Sciatic nerve (tissue), 2 donors: ENCODE measurements around the gene STT3B. TPM values are rescaled to one million over a fixed set of nuclear protein-coding genes. Genes with fewer than 3 reads are reported as not detected.
"Not testable (repeated sequence)": the region's sequence is repeated elsewhere in the genome, so short reads cannot be mapped to it uniquely, and the experiment has no call there.

Experiments
- ATAC-seq: fragments of 200-7000 bp; cut with Tn5 transposase; one replicate; pipeline ENCODE4 v1.9.1; 2020; ENCODE audit warnings: mild to moderate bottlenecking, moderate library complexity
- DNase-seq: peaks from one replicate; pipeline ENCODE4 v3.0.0-alpha.2; 2020; ENCODE audit warnings: low spot score
- intact Hi-C: fragments of 100-400 bp; cut with DNase I; formaldehyde crosslinking; loops from one replicate; pipeline ENCODE4 v1.14.2; 2022
- total RNA-seq: library from RNA; stranded (reverse); fragmentation: NEBNext Ultra II Directional; extraction: Animal tissue kit (Norgen Biotek cat#: 25700); gene quantifications from one replicate; pipeline ENCODE4 v1.2.1, GENCODE V29; 2021
- donor health status: DM: no; HTN: no; CAD: no.
- donor health status: DM: no; HTN: no; CAD: no.

Gene STT3B
- 107 TPM for total RNA-seq

- intact Hi-C loops = no loop called here
- DNase-seq (peak; percentile 89), ATAC-seq (peak; percentile 83)
Measured at GRCh38 chr3:31532587-31533168, at the start of gene STT3B. Gene STT3B (plus strand): TSS chr3:31532925. CDS start chr3:31532999, 74 bp downstream.

- ATAC-seq = no peak
- DNase-seq = no peak
- intact Hi-C loops = no loop called here
Measured at GRCh38 chr3:31483776-31484175, 48.9 kb upstream of the STT3B start.

GRCh38 chr3:31485196-31485595 lies 47.5 kb upstream of the STT3B start:
- intact Hi-C loops = no loop called here
- ATAC-seq = no peak
- no peak for DNase-seq

- no peak for DNase-seq
- intact Hi-C loops = no loop called here
- ATAC-seq = no peak
Measured at GRCh38 chr3:31486865-31487533, 45.7 kb upstream of the STT3B start.

- intact Hi-C loops = no loop called here
- no peak for DNase-seq
- no peak for ATAC-seq
Measured at GRCh38 chr3:31488475-31489017, 44.2 kb upstream of the STT3B start.

- intact Hi-C loops = no loop called here
- ATAC-seq (no peak), DNase-seq (no peak)
Measured at GRCh38 chr3:31490502-31490901, 42.2 kb upstream of the STT3B start.

GRCh38 chr3:31491660-31492059 lies 41.1 kb upstream of the STT3B start:
- intact Hi-C loops = no loop called here
- DNase-seq (no peak), ATAC-seq (no peak)

- intact Hi-C loops = no loop called here
- DNase-seq = no peak
- ATAC-seq = no peak
Measured at GRCh38 chr3:31493149-31493548, 39.6 kb upstream of the STT3B start.

- no peak for ATAC-seq
- intact Hi-C loops = no loop called here
Measured at GRCh38 chr3:31495971-31496665, 36.6 kb upstream of the STT3B start.

GRCh38 chr3:31498791-31499190 lies 33.9 kb upstream of the STT3B start:
- intact Hi-C loops = no loop called here
- ATAC-seq (no peak), DNase-seq (no peak)

More at GRCh38 chr3:31495971-31496665, 36.6 kb upstream of the STT3B start:
- DNase-seq = no peak

GRCh38 chr3:31499281-31499680 lies 33.4 kb upstream of the STT3B start:
- intact Hi-C loops = no loop called here
- DNase-seq = no peak
- ATAC-seq = no peak

- intact Hi-C loops = no loop called here
- ATAC-seq (no peak), DNase-seq (no peak)
Measured at GRCh38 chr3:31502803-31503221, 29.9 kb upstream of the STT3B start.

- intact Hi-C loops = no loop called here
- ATAC-seq (no peak), DNase-seq (no peak)
Measured at GRCh38 chr3:31503456-31503855, 29.3 kb upstream of the STT3B start.

- no peak for ATAC-seq
- intact Hi-C loops = no loop called here
Measured at GRCh38 chr3:31504230-31504629, 28.5 kb upstream of the STT3B start.

GRCh38 chr3:31505371-31506048 lies 27.2 kb upstream of the STT3B start:
- no peak for ATAC-seq
- no peak for DNase-seq
- intact Hi-C loops = no loop called here

More at GRCh38 chr3:31504230-31504629, 28.5 kb upstream of the STT3B start:
- DNase-seq = no peak

- DNase-seq, intact Hi-C loops, ATAC-seq: not testable (repeated sequence)
Measured at GRCh38 chr3:31506515-31506914, 26.2 kb upstream of the STT3B start.

GRCh38 chr3:31508452-31509146 lies 24.1 kb upstream of the STT3B start:
- intact Hi-C loops = no loop called here
- DNase-seq = no peak
- no peak for ATAC-seq

GRCh38 chr3:31509147-31509728 lies 23.5 kb upstream of the STT3B start:
- intact Hi-C loops = no loop called here
- ATAC-seq (no peak), DNase-seq (no peak)

- ATAC-seq = no peak
- no peak for DNase-seq
- intact Hi-C loops = no loop called here
Measured at GRCh38 chr3:31514570-31514969, 18.2 kb upstream of the STT3B start.
